ENCODE results near the gene TP73.

DNA sequence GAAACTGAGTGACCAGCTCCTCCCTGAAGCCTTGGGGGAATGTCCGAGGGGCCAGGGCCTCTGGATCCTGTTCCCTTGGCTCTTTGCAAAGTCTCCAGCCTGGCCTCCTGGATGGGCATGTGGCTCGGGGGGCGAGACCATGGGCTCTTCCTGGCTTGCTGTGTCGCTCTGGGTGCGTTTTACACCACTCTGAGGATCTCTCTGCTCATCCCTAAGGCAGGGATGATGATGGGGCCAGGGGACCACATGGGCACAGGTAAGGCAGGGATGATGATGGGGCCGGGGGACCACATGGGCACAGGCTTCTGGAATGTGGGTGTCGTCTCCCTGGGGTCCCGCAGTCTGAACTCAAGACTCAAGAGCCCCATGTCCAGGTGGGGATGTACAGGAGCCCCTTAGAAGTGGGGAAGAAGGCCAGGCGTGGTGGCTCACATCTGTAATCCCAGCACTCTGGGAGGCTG is 17.7 kb downstream of the TP73 start:
- no peak for TF ChIP-seq POLR2A (IDR thresholded peaks at IDR 0.05)
- TF ChIP-seq, protein P1, sequence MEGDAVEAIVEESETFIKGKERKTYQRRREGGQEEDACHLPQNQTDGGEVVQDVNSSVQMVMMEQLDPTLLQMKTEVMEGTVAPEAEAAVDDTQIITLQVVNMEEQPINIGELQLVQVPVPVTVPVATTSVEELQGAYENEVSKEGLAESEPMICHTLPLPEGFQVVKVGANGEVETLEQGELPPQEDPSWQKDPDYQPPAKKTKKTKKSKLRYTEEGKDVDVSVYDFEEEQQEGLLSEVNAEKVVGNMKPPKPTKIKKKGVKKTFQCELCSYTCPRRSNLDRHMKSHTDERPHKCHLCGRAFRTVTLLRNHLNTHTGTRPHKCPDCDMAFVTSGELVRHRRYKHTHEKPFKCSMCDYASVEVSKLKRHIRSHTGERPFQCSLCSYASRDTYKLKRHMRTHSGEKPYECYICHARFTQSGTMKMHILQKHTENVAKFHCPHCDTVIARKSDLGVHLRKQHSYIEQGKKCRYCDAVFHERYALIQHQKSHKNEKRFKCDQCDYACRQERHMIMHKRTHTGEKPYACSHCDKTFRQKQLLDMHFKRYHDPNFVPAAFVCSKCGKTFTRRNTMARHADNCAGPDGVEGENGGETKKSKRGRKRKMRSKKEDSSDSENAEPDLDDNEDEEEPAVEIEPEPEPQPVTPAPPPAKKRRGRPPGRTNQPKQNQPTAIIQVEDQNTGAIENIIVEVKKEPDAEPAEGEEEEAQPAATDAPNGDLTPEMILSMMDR (IDR thresholded peaks at IDR 0.05) = no peak
